ENCODE data around the gene NECAB3. TPM values are rescaled to one million over a fixed set of nuclear protein-coding genes. Genes with fewer than 3 reads are reported as not detected.

NECAB3 gene
- polyA plus RNA-seq, 1 of the 3 experiments (the other 2 are of a cell fraction), result 20.1 TPM

DNA sequence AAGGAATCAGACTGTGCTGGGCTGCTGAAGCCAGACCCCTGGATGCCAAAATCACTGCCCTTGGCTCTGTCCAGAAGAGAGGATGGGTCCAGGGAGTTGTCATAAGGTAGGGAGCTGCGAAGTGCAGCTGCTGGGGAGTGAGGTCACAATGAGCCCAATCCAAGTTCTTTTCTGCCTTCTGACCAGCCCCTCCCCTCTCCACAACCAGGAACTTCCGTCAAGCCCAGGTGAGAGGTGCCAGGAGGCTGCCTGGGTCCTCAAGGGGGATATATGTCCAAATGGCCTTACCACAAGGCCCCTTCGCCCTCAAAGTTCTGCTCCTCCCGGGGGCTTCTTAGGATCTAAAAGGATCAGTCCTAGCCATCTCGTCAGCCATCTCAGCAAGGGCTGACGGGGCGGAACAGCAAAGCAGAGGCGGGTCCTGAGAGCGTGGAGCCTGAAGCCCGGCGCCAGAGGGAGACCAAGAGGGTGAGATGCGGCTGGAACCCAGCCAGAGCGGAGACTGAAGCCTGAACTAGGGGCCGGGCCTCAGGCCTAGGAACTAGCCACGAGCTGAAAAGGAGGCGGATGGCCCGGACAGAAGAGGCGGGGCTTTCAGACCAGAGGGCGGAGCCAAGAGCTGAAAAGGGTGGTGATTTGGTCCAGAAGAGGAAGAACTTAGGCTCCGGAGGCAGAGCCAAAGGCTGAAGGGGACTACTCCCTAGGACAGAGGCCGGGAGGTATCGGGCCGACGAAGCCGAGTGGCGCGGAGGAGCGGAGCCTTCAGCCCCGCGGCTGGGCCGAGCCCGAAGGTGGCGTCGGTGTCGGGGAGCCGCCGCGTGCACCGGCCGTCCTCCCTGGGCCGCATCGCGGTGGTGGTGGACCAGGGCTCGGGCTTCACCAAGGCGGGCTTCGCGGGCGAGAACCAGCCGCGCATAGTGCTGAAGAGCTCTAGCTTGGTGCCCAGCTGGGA, 7.7 kb downstream of the NECAB3 start, which contains the start of gene ACTL10 (continued):
- TF ChIP-seq, protein P1, sequence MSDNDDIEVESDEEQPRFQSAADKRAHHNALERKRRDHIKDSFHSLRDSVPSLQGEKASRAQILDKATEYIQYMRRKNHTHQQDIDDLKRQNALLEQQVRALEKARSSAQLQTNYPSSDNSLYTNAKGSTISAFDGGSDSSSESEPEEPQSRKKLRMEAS (IDR thresholded peaks at IDR 0.05; ENCODE audit: low read depth), result peak; percentile 75
- TF ChIP-seq YY1 (IDR thresholded peaks at IDR 0.05; ENCODE audit: low read depth) (no peak), EZH2phosphoT487 (IDR thresholded peaks at IDR 0.05; ENCODE audit: borderline replicate concordance, low read depth) (no peak), SIN3A (IDR thresholded peaks at IDR 0.05; ENCODE audit: borderline replicate concordance, low read depth, low read length) (peak; percentile 44; the same call in 1 of the 2 replicates), POLR2AphosphoS5 (IDR thresholded peaks at IDR 0.05; ENCODE audit: low read depth, low read length) (peak; percentile 63; the same call in 1 of the 2 replicates), CHD2 (IDR thresholded peaks at IDR 0.05; ENCODE audit: low read length, partially characterized antibody) (no peak), ELF1 (IDR thresholded peaks at IDR 0.05) (no peak)
- TF ChIP-seq, protein P2, sequence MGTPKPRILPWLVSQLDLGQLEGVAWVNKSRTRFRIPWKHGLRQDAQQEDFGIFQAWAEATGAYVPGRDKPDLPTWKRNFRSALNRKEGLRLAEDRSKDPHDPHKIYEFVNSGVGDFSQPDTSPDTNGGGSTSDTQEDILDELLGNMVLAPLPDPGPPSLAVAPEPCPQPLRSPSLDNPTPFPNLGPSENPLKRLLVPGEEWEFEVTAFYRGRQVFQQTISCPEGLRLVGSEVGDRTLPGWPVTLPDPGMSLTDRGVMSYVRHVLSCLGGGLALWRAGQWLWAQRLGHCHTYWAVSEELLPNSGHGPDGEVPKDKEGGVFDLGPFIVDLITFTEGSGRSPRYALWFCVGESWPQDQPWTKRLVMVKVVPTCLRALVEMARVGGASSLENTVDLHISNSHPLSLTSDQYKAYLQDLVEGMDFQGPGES (IDR thresholded peaks at IDR 0.05; ENCODE audit: low read depth, low read length), result no peak
- TF ChIP-seq, protein P3, sequence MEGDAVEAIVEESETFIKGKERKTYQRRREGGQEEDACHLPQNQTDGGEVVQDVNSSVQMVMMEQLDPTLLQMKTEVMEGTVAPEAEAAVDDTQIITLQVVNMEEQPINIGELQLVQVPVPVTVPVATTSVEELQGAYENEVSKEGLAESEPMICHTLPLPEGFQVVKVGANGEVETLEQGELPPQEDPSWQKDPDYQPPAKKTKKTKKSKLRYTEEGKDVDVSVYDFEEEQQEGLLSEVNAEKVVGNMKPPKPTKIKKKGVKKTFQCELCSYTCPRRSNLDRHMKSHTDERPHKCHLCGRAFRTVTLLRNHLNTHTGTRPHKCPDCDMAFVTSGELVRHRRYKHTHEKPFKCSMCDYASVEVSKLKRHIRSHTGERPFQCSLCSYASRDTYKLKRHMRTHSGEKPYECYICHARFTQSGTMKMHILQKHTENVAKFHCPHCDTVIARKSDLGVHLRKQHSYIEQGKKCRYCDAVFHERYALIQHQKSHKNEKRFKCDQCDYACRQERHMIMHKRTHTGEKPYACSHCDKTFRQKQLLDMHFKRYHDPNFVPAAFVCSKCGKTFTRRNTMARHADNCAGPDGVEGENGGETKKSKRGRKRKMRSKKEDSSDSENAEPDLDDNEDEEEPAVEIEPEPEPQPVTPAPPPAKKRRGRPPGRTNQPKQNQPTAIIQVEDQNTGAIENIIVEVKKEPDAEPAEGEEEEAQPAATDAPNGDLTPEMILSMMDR (IDR thresholded peaks at IDR 0.05), result peak; percentile 35

DNA sequence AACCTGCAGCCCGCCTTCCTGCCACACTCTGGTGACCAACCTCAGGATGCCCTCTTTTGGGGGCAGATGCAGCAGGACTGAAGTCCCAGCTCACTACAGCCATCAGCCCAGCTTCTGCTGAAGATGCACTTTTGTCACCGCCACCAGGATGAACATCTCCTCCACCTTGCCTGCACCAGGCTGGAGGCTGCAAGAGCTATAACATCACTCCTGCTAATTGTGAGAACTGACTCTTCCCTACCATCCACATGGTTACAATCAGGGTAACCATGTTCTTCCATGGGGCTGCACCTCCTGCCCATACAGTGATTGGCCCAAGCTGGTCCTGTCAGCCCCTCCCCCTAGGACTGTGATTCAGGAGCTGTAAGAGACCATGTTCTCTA, 9.5 kb downstream of the NECAB3 start:
- TF ChIP-seq GATA2 (CRISPR knock-in tag; IDR thresholded peaks at IDR 0.05), result no peak
- TF ChIP-seq, protein P4, sequence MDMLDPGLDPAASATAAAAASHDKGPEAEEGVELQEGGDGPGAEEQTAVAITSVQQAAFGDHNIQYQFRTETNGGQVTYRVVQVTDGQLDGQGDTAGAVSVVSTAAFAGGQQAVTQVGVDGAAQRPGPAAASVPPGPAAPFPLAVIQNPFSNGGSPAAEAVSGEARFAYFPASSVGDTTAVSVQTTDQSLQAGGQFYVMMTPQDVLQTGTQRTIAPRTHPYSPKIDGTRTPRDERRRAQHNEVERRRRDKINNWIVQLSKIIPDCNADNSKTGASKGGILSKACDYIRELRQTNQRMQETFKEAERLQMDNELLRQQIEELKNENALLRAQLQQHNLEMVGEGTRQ (IDR thresholded peaks at IDR 0.05; ENCODE audit: borderline replicate concordance, low read depth, low read length), result no peak
- no peak for TF ChIP-seq MXI1 (IDR thresholded peaks at IDR 0.05; ENCODE audit: low read depth, low read length)
- Histone ChIP-seq H3K9me3 (no peaks in the 10 kb centered on the region), H3K4me1 (ENCODE audit: control insufficient read depth in 1 of 2, insufficient read depth in 2 of 2, low read depth in 1 of 2, low read length in 1 of 2) (peaks cover 0 to 41% of the 10 kb centered on the region in 2 experiments; a peak in 1 of 4 replicates), H4K20me1 (ENCODE audit: insufficient read depth) (no peaks in the 10 kb centered on the region), H3F3A (replicated peaks; ENCODE audit: insufficient read depth) (peaks cover 25% of the 10 kb centered on the region), H3K9me2 (no peaks in the 10 kb centered on the region), H3K36me3 (replicated peaks in 1 of 2; ENCODE audit: control insufficient read depth in 1 of 2, insufficient read depth in 2 of 2, low read length in 1 of 2) (peaks cover 8% of the 10 kb centered on the region in 2 experiments), H3K27ac (ENCODE audit: low read depth in 2 of 2, low read length in 1 of 2) (peak overlapping the region in 1 of 2 experiments; percentile 90; a peak in 2 of 4 replicates), H3K4me3 (ENCODE audit: low read depth in 2 of 2, low read length in 1 of 2) (no peak overlapping the region), H3K27me3 (ENCODE audit: insufficient read depth) (no peaks in the 10 kb centered on the region), H3K79me2 (ENCODE audit: insufficient read depth) (no peaks in the 10 kb centered on the region), H3K4me2 (no peak overlapping the region), H2AFZ (ENCODE audit: low read depth) (no peak overlapping the region), H3K9ac (no peak overlapping the region)
- DNase-seq, result peak; percentile 39
- CTCF ChIA-PET, result interaction anchor here (0.8 to 10.6 kb wide), 7 partner anchors 12 to 221 kb away, joined by 3 to 114 read pairs (median 9); partner anchors contain the start of gene CBFA2T2
- 94% methylated on average over 2 of the region's 2 CpGs for WGBS (ENCODE audit: low lambda C conversion rate)
- POLR2A ChIA-PET, result interaction anchor here (1.5 to 3.7 kb wide), 4 partner anchors 11 to 263 kb away, joined by 4 to 17 read pairs (median 8); partner anchors contain the start of genes CDK5RAP1 and SNTA1
